Measurements from ENCODE around the gene TKT.
"Not testable (repeated sequence)": the region's sequence is repeated elsewhere in the genome, so short reads cannot be mapped to it uniquely, and the experiment has no call there.

TKT gene

DNA sequence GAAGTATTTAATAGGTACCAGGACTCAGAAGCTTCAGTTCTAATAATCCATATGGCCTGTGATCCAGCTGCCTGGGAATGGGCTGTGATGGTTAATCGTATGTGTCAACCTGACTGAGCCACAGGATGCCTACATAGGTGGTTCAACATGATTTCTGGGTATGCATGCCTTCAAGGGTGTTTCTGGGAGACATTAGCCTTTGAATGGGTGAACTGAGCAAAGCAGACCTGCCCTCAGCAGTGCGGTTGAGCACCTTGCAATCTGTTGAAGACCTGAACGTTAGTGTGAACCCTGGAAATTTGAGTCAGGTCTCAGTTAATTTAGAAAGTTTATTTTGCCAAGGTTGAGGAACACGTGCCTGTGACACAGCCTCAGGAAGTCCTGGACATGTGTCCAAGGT, 22.8 kb upstream of the TKT start:
- no peak overlapping the region for H3K27ac Mint-ChIP-seq
- TF ChIP-seq, protein P1, sequence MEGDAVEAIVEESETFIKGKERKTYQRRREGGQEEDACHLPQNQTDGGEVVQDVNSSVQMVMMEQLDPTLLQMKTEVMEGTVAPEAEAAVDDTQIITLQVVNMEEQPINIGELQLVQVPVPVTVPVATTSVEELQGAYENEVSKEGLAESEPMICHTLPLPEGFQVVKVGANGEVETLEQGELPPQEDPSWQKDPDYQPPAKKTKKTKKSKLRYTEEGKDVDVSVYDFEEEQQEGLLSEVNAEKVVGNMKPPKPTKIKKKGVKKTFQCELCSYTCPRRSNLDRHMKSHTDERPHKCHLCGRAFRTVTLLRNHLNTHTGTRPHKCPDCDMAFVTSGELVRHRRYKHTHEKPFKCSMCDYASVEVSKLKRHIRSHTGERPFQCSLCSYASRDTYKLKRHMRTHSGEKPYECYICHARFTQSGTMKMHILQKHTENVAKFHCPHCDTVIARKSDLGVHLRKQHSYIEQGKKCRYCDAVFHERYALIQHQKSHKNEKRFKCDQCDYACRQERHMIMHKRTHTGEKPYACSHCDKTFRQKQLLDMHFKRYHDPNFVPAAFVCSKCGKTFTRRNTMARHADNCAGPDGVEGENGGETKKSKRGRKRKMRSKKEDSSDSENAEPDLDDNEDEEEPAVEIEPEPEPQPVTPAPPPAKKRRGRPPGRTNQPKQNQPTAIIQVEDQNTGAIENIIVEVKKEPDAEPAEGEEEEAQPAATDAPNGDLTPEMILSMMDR (IDR thresholded peaks at IDR 0.05) = no peak
- H3K9me3 Mint-ChIP-seq = no peaks in the 10 kb centered on the region
- H3K27me3 Mint-ChIP-seq (ENCODE audit: low read depth, poor library complexity) = peaks cover under 1% of the 10 kb centered on the region
- H3K4me3 Mint-ChIP-seq = no peak overlapping the region
- H3K4me1 Mint-ChIP-seq = peaks cover 5% of the 10 kb centered on the region
- H3K36me3 Mint-ChIP-seq (ENCODE audit: low read depth) = peaks cover 17% of the 10 kb centered on the region
- DNase-seq = no peak

DNA sequence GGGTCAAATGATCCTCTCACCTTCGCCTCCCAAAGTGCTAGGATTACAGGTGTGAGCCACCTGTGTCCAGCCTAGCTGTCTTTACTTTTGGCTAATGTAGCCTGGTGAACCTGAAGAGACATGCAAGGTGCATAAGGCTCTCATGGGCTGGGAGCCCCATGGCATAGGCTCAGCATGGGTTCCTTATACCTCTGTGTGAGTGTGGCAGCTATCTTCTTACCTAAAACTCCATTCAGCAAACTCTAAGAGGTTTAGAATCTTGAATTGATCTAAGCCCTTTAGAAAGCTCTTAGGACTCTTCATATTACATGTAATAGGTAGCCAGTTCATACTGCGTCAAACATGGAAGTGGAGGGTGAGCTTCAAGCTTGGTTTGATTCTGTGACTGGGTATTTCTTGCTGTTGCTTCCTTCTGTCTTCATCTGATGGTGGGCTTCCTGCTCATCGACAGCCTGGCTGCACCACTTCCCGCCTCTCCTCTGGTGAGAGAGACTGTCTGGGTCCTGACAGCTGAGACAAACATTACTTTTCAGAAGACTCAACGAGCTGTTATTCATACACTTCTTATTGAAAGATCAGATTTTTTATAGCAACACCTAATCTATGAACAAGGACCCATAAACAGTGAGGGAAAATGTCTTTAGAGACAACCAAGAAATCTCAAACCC, 19.2 kb upstream of the TKT start:
- no peaks in the 10 kb centered on the region for H3K36me3 Mint-ChIP-seq (ENCODE audit: low read depth)
- H3K27me3 Mint-ChIP-seq (ENCODE audit: low read depth, poor library complexity) = peaks cover 3% of the 10 kb centered on the region
- H3K4me3 Mint-ChIP-seq = no peak overlapping the region
- H3K27ac Mint-ChIP-seq = peak overlapping the region; percentile 22
- DNase-seq = no peak
- no peaks in the 10 kb centered on the region for H3K9me3 Mint-ChIP-seq
- TF ChIP-seq, protein P1 (IDR thresholded peaks at IDR 0.05) = no peak
- H3K4me1 Mint-ChIP-seq = peaks cover 10% of the 10 kb centered on the region

DNA sequence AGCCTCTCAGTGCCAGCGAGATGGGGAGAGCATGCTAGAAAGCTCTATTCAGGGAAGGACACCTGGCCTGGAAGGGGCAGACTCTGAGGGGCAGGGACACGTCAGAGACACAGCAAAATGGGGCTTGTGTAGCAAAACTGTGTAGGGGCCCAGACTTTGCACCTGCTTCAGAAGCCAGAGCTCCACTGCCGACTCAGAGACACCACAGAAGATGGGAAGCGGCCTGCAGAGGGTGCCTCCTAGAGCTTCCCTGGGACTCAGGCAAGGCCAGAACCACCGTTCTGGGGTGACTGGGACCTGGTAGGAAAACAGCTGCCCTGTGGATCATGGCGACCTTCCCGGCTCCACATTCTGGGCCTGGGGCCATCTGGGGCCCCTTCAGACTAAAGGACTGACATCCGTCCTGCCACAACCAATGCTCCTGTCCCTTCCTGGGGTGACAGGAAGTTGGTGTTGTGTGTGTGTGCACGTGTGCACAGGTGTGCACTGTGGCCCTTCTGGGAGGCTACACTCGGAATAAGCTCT, 17.4 kb upstream of the TKT start:
- Mint-ChIP-seq H3K4me3 (no peak overlapping the region), H3K9me3 (no peaks in the 10 kb centered on the region)

DNA sequence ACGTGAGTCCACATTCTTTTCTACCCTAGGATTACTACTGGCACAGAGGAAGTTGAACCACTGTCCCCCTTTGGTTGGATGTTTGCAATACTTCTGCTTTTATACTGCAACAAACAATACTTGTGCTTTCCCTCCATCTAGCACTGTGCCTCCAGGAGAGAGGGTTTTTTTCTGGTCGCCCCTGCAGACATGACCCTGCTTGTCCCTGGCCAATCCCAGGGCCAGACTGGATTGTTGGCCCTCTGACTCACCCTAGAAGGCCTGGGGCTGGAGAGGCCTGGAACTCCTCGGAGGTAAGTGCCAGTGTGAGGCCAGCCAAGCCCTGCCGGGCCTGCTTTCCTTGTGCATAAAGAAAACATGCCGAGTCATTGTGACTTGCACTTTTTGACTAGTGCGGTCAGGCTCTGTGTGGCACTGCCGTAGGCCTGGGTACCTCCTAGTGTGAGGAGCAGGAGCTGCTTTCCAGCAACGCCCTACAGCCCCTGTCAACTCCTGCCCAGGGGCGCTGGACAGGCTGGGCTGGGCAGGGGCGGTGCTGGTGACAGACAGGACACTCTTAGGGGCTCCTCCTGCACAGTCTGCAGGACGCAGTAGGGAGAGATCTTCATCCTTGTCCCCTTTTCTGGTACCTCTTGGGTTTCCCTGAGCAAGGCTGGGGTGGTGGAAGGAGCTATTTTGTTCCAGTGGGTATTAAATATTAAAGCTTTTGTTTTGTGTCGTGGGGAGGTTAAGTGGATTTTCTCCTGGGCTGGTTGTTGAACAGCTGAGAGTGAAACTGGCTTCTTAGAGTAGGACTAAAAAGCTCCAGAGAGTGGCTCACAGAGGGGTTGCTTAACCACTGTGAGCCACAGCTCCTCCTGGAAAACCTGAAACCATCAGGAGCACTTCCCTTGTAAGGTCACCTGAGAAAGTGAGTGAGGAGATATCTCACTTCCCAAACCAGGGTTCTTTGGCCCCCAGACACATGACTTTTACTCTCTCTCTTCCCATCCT, 14.4 kb upstream of the TKT start:
- H3K27ac Mint-ChIP-seq = peak overlapping the region; percentile 77
- H3K4me1 Mint-ChIP-seq = peaks cover 15% of the 10 kb centered on the region
- H3K36me3 Mint-ChIP-seq (ENCODE audit: low read depth) = no peaks in the 10 kb centered on the region
- peaks cover 3% of the 10 kb centered on the region for H3K27me3 Mint-ChIP-seq (ENCODE audit: low read depth, poor library complexity)
- no peaks in the 10 kb centered on the region for H3K9me3 Mint-ChIP-seq
- TF ChIP-seq, protein P1 (IDR thresholded peaks at IDR 0.05) = no peak
- no peak overlapping the region for H3K4me3 Mint-ChIP-seq
- DNase-seq = peak; percentile 35

More for the DNA sequence above, 17.4 kb upstream of the TKT start:
- TF ChIP-seq, protein P1 (IDR thresholded peaks at IDR 0.05) = no peak
- Mint-ChIP-seq H3K27ac (peak overlapping the region; percentile 78), H3K36me3 (ENCODE audit: low read depth) (no peaks in the 10 kb centered on the region), H3K4me1 (peaks cover 16% of the 10 kb centered on the region), H3K27me3 (ENCODE audit: low read depth, poor library complexity) (peaks cover 3% of the 10 kb centered on the region)
- DNase-seq = no peak

DNA sequence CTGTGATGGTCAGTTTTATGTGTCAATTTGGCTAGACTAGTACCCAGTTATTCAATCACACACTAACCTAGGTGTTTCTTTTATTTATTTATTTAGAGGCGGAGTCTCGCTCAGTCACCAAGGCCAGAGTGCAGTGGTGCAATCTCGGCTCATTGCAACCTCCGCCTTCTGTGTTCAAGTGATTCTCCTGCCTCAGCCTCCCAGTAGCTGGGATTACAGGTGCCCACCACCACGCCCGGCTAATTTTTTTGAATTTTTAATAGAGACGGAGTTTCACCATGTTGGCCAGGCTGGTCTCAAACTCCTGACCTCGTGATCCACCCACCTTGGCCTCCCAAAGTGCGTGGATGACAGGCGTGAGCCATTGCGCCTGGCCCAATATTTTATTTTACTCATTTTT, 13.4 kb upstream of the TKT start:
- not testable (repeated sequence) for H3K4me3 Mint-ChIP-seq; H3K27ac Mint-ChIP-seq; H3K36me3 Mint-ChIP-seq (ENCODE audit: low read depth); H3K9me3 Mint-ChIP-seq; H3K27me3 Mint-ChIP-seq (ENCODE audit: low read depth, poor library complexity); DNase-seq
- H3K4me1 Mint-ChIP-seq = peaks cover 22% of the 10 kb centered on the region

DNA sequence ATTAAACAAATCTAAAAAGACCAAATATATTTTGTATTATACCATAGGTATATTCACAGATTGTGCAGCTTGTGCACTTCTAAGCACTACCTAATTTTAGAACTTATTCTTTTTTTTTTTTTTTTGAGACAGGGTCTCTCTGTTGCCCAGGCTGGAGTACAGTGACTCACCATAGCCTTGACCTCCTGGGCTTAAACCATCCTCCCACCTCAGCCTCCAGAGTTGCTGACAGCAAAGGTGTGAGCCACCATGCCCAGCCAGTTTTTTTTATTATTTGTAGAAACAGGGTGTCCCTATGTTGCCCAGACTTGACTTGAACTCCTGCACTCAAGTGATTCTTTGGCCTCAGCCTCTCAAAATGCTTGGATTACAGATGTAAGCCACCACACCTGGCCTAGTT, 11.9 kb upstream of the TKT start:
- Mint-ChIP-seq H3K9me3 (no peaks in the 10 kb centered on the region), H3K4me1 (peaks cover 22% of the 10 kb centered on the region), H3K27ac (no peak overlapping the region), H3K27me3 (ENCODE audit: low read depth, poor library complexity) (no peaks in the 10 kb centered on the region), H3K4me3 (no peak overlapping the region), H3K36me3 (ENCODE audit: low read depth) (no peaks in the 10 kb centered on the region)
- DNase-seq = no peak
- TF ChIP-seq, protein P1 (IDR thresholded peaks at IDR 0.05) = no peak
